OCI-LY1 (cell line): ENCODE data around the gene PKNOX1.
"Not testable (repeated sequence)": the region's sequence is repeated elsewhere in the genome, so short reads cannot be mapped to it uniquely, and the experiment has no call there.

Source experiments
- H2AFZ ChIP-seq: fragments of 200-600 bp; sonication (generic), shearing (Covaris generic); 2 replicates; pipeline ENCODE4 v1.6.0; 2014; ENCODE audit warnings: antibody characterized with exemption, mild to moderate bottlenecking, low read length
- H3F3A ChIP-seq: fragments of 200-600 bp; sonication (generic), shearing (Covaris generic); 2 replicates; pipeline ENCODE4 v1.6.0; 2014; ENCODE audit warnings: mild to moderate bottlenecking, antibody characterized with exemption, low read length, moderate library complexity; ENCODE audit not compliant: insufficient read depth
- H3K27ac ChIP-seq: fragments of 200-600 bp; sonication (generic); 2 replicates; pipeline ENCODE4 v1.5.1; 2014; ENCODE audit warnings: low read length, mixed run types, mild to moderate bottlenecking, low read depth; ENCODE audit not compliant: poor library complexity, severe bottlenecking
- H3K27me3 ChIP-seq: fragments of 200-600 bp; sonication (generic); 2 replicates; pipeline ENCODE4 v1.6.0; 2014; ENCODE audit warnings: antibody characterized with exemption, mild to moderate bottlenecking, low read length, moderate library complexity; ENCODE audit not compliant: insufficient read depth
- H3K36me3 ChIP-seq: fragments of 200-600 bp; sonication (generic); 2 replicates; pipeline ENCODE4 v1.6.1; 2014; ENCODE audit warnings: mild to moderate bottlenecking, antibody characterized with exemption, low read length, moderate library complexity, mixed read lengths; ENCODE audit not compliant: insufficient read depth
- H3K4me1 ChIP-seq: fragments of 200-600 bp; sonication (generic); 2 replicates; pipeline ENCODE4 v1.5.1; 2014; ENCODE audit warnings: mild to moderate bottlenecking, low read length, moderate library complexity; ENCODE audit not compliant: insufficient read depth, severe bottlenecking
- H3K4me2 ChIP-seq: fragments of 200-600 bp; sonication (generic), shearing (Covaris generic); 2 replicates; pipeline ENCODE4 v1.6.1; 2014; ENCODE audit warnings: low read length
- H3K4me3 ChIP-seq: fragments of 200-600 bp; sonication (generic); 2 replicates; pipeline ENCODE4 v1.5.1; 2014; ENCODE audit warnings: low read length, low read depth, mild to moderate bottlenecking, mixed read lengths; ENCODE audit not compliant: poor library complexity, severe bottlenecking
- H3K79me2 ChIP-seq: fragments of 200-600 bp; shearing (Covaris generic); 2 replicates; pipeline ENCODE4 v1.6.1; 2016; ENCODE audit warnings: mixed run types, low read length, mixed read lengths; ENCODE audit not compliant: insufficient read depth
- H3K9ac ChIP-seq: fragments of 200-600 bp; sonication (generic), shearing (Covaris generic); 2 replicates; pipeline ENCODE4 v1.6.1; 2014; ENCODE audit warnings: mild to moderate bottlenecking, low read length, mixed read lengths
- H3K9me2 ChIP-seq: fragments of 200-600 bp; sonication (generic), shearing (Covaris generic); 2 replicates; pipeline ENCODE4 v1.6.1; 2014; ENCODE audit warnings: low read depth, mild to moderate bottlenecking, low read length, mixed read lengths
- H3K9me3 ChIP-seq: fragments of 200-600 bp; shearing (Covaris generic); 2 replicates; pipeline ENCODE4 v1.6.1; 2014; ENCODE audit warnings: low read length, mixed read lengths
- H4K20me1 ChIP-seq: fragments of 200-600 bp; sonication (generic), shearing (Covaris generic); 2 replicates; pipeline ENCODE4 v1.6.0; 2016; ENCODE audit warnings: mild to moderate bottlenecking, low read length; ENCODE audit not compliant: insufficient read depth

PKNOX1 gene

DNA sequence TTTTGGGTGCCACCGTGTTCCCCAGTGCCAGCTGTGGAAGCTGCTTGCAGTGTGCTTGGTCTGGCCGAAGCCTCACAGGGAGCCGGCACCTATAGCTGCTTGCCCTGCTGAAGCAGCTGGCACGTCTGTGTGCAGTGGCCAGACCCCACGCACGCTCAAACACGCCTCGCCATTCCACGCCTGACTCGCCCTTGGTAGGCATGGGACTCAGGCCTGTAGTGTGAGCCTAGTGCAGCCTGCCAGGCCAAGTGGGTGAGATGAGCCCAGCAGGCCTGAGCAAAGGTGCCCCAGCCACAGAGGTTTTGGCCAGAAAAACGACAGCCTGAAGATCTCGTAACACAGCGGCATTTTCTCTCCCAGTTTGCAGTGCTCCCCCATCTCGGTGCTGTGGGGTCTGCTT, 68.9 kb downstream of the PKNOX1 start:
- H3K9ac ChIP-seq, H3K9me3 ChIP-seq, H3K27ac ChIP-seq, H3K9me2 ChIP-seq, H3F3A ChIP-seq, H3K27me3 ChIP-seq, H3K36me3 ChIP-seq, H2AFZ ChIP-seq, H3K4me3 ChIP-seq, H3K79me2 ChIP-seq, H3K4me1 ChIP-seq, H3K4me2 ChIP-seq, H4K20me1 ChIP-seq: not testable (repeated sequence)

- not testable (repeated sequence) for H3K4me2 ChIP-seq, H3K36me3 ChIP-seq, H3K27me3 ChIP-seq, H3K9me2 ChIP-seq, H3K4me1 ChIP-seq, H3K27ac ChIP-seq, H3K4me3 ChIP-seq, H2AFZ ChIP-seq, H4K20me1 ChIP-seq, H3K79me2 ChIP-seq, H3F3A ChIP-seq, H3K9ac ChIP-seq, H3K9me3 ChIP-seq
These were observed 70.2 kb downstream of the PKNOX1 start for GRCh38 chr21:43044547-43044946.

- H3K4me2 ChIP-seq, H3K9me2 ChIP-seq: not testable (repeated sequence)
These were observed 71.0 kb downstream of the PKNOX1 start for GRCh38 chr21:43045165-43045875.

GRCh38 chr21:43045876-43046821, 71.8 kb downstream of the PKNOX1 start:
- H2AFZ ChIP-seq, H3K9ac ChIP-seq, H3K4me1 ChIP-seq, H3K4me3 ChIP-seq, H4K20me1 ChIP-seq, H3K79me2 ChIP-seq, H3K9me3 ChIP-seq, H3K36me3 ChIP-seq, H3K27me3 ChIP-seq, H3K9me2 ChIP-seq, H3K4me2 ChIP-seq, H3F3A ChIP-seq: not testable (repeated sequence)
- H3K27ac ChIP-seq = peak overlapping the region; percentile 43

More at GRCh38 chr21:43045165-43045875, 71.0 kb downstream of the PKNOX1 start:
- H4K20me1 ChIP-seq, H3K36me3 ChIP-seq, H2AFZ ChIP-seq, H3K9ac ChIP-seq, H3K79me2 ChIP-seq, H3K4me1 ChIP-seq, H3K4me3 ChIP-seq, H3F3A ChIP-seq, H3K27me3 ChIP-seq, H3K9me3 ChIP-seq: not testable (repeated sequence)
- peak overlapping the region; percentile 43 for H3K27ac ChIP-seq

- not testable (repeated sequence) for H3K27me3 ChIP-seq, H4K20me1 ChIP-seq, H3K27ac ChIP-seq
These were observed 78.8 kb downstream of the PKNOX1 start for GRCh38 chr21:43053112-43053511.

GRCh38 chr21:43062955-43063664, 88.7 kb downstream of the PKNOX1 start:
- not testable (repeated sequence) for H3K36me3 ChIP-seq, H3K27me3 ChIP-seq, H4K20me1 ChIP-seq, H3K9me2 ChIP-seq, H3K79me2 ChIP-seq, H3K4me2 ChIP-seq, H3K9me3 ChIP-seq, H3K9ac ChIP-seq, H3K4me1 ChIP-seq, H3K27ac ChIP-seq, H2AFZ ChIP-seq, H3K4me3 ChIP-seq, H3F3A ChIP-seq

More at GRCh38 chr21:43053112-43053511, 78.8 kb downstream of the PKNOX1 start:
- H3K9ac ChIP-seq, H3K9me3 ChIP-seq, H3K9me2 ChIP-seq, H3K36me3 ChIP-seq, H2AFZ ChIP-seq, H3K4me1 ChIP-seq, H3K4me2 ChIP-seq, H3K4me3 ChIP-seq, H3F3A ChIP-seq, H3K79me2 ChIP-seq: not testable (repeated sequence)

GRCh38 chr21:43064265-43064917, 90.0 kb downstream of the PKNOX1 start:
- not testable (repeated sequence) for H3K36me3 ChIP-seq, H3K27ac ChIP-seq, H3K9ac ChIP-seq, H3K4me2 ChIP-seq, H3K4me1 ChIP-seq, H3K79me2 ChIP-seq, H3K9me3 ChIP-seq, H3F3A ChIP-seq, H3K9me2 ChIP-seq, H3K27me3 ChIP-seq, H3K4me3 ChIP-seq, H2AFZ ChIP-seq, H4K20me1 ChIP-seq
